Measurements from ENCODE around the gene FMN1.

Gene FMN1

GRCh38 chr15:33068007-33068481, 126.5 kb downstream of the FMN1 start:
- H3K4me3 ChIP-seq (ENCODE audit: control insufficient read depth, low read depth, low read length), result peak overlapping the region; percentile 34
- DNase-seq (ENCODE audit: low read depth), result peak; percentile 8
- TF ChIP-seq CTCF (IDR thresholded peaks at IDR 0.05; ENCODE audit: control insufficient read depth, insufficient read depth, low read depth, low read length, missing control alignments), result no peak

GRCh38 chr15:33067456-33067855, 127.1 kb downstream of the FMN1 start:
- TF ChIP-seq CTCF (IDR thresholded peaks at IDR 0.05; ENCODE audit: control insufficient read depth, insufficient read depth, low read depth, low read length, missing control alignments), result no peak
- peak; percentile 50 for DNase-seq (ENCODE audit: low read depth)
- peak overlapping the region; percentile 34 for H3K4me3 ChIP-seq (ENCODE audit: control insufficient read depth, low read depth, low read length)

DNA sequence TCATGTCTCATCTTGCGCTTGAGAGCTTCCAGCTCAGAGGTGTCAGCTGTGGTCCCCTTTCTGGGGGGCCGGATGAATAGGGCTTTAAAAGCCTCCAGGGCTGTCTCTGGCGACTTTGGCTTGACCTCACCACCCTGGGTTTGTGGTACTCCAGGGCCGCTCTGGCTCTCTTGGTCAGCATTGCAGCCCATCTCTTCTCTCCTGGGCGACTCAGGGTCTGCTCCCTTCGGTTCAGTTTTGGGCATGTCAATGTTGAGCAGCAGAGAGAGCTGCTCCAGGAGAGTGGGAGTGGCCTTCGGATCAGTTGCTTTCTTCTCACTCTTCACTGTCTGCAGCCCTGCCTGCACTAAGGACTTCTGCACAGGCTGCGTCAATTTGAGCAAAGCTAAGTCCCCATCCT, 127.9 kb downstream of the FMN1 start:
- H3K4me3 ChIP-seq (ENCODE audit: control insufficient read depth, low read depth, low read length), result no peak overlapping the region
- TF ChIP-seq CTCF (IDR thresholded peaks at IDR 0.05; ENCODE audit: control insufficient read depth, insufficient read depth, low read depth, low read length, missing control alignments), result no peak
- no peak for DNase-seq (ENCODE audit: low read depth)

GRCh38 chr15:33064878-33065277, 129.6 kb downstream of the FMN1 start:
- DNase-seq (ENCODE audit: low read depth), result peak; percentile 34
- peak overlapping the region; percentile 0 for H3K4me3 ChIP-seq (ENCODE audit: control insufficient read depth, low read depth, low read length)
- TF ChIP-seq CTCF (IDR thresholded peaks at IDR 0.05; ENCODE audit: control insufficient read depth, insufficient read depth, low read depth, low read length, missing control alignments), result no peak

DNA sequence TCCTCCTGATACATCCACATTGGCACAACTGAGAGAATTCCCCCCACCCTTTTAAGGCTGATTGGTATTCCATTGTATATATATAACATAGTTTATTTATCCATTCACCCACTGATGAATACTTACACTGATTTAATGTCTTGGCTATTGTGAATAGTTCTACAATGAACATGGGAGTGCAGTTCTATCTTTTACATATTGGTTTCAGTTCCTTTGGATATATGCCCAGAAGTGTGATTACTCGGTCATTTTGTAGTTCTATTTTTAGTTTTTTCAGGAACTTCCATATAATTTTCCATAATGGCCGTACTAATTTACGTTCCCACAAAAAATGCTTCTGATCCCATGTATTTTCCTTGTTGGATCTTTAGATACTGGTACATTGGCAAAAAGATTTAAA, 135.3 kb downstream of the FMN1 start:
- no peak for TF ChIP-seq CTCF (IDR thresholded peaks at IDR 0.05; ENCODE audit: control insufficient read depth, insufficient read depth, low read depth, low read length, missing control alignments)
- DNase-seq (ENCODE audit: low read depth), result peak; percentile 7
- no peak overlapping the region for H3K4me3 ChIP-seq (ENCODE audit: control insufficient read depth, low read depth, low read length)

- DNase-seq (ENCODE audit: low read depth), result no peak
- no peak for TF ChIP-seq CTCF (IDR thresholded peaks at IDR 0.05; ENCODE audit: control insufficient read depth, insufficient read depth, low read depth, low read length, missing control alignments)
- H3K4me3 ChIP-seq (ENCODE audit: control insufficient read depth, low read depth, low read length), result no peak overlapping the region
Measured at GRCh38 chr15:33057845-33058244, 136.7 kb downstream of the FMN1 start.

- no peak overlapping the region for H3K4me3 ChIP-seq (ENCODE audit: control insufficient read depth, low read depth, low read length)
- TF ChIP-seq CTCF (IDR thresholded peaks at IDR 0.05; ENCODE audit: control insufficient read depth, insufficient read depth, low read depth, low read length, missing control alignments), result no peak
- no peak for DNase-seq (ENCODE audit: low read depth)
Measured at GRCh38 chr15:33055962-33056361, 138.6 kb downstream of the FMN1 start.

All from AG09309 (cell line).